HG02588 (cell line): Measurements from ENCODE around the gene TMPRSS15.

Source experiments
- ATAC-seq: cut with Tn5 transposase; IDR thresholded peaks from one replicate; pipeline ENCODE4 v1.9.1; 2021; ENCODE audit warnings: mild to moderate bottlenecking, moderate library complexity; ENCODE audit not compliant: unreplicated experiment

TMPRSS15 gene

GRCh38 chr21:18350216-18350615, 53.4 kb downstream of the TMPRSS15 start:
- ATAC-seq = no peak

- no peak for ATAC-seq
These were observed 54.1 kb downstream of the TMPRSS15 start for GRCh38 chr21:18349468-18349867.

DNA sequence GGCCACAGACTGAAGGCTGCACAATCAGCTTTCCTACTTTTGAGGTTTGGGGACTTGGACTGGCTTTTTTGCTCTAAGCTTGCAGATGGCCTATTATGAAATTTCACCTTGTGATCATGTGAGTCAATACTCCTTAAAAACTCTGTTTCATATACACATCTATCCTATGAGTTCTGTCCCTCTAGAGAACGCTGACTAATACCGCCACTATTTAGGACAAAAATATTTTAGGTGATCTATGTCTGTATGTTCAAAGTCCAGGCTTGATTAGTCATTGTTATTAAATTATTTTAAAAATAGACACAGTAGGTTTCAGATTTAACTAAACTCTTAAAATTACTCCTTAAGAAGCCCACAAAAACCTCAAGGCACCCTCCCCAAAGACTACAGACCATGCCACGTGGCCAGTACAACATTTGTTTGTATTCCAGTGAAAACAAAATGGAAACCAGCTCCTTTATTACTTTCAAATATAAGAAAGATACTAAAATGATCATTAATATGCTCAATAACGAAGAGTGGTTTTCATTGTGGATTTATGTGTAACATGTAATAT, 63.1 kb downstream of the TMPRSS15 start:
- ATAC-seq = no peak

DNA sequence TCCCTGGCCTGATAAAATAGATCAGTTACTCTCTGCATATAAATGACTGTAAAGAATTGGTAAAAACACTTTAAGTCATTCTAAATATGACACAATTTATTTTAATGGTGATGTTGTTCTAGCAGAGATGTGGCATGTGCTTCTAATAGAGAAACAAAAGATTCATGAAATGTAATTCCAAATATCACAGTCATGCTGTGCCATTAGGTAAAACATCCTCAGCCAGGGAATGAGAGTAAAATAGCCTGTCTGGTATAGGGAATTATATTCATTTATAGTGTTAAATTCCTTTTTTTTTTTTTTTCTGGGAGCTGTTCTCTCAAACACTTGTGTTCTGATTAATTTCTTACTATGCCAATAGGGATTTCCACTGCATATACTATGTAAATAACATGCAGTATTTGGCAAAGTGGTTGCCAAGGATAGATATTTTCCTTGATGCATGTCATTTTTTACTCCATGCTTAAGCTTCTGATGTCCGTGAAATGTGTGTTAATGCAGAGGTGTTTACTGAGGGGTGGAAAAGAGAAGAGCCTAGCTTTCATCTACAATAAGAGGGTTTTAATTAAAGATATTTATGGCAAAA, 67.8 kb downstream of the TMPRSS15 start:
- no peak for ATAC-seq

DNA sequence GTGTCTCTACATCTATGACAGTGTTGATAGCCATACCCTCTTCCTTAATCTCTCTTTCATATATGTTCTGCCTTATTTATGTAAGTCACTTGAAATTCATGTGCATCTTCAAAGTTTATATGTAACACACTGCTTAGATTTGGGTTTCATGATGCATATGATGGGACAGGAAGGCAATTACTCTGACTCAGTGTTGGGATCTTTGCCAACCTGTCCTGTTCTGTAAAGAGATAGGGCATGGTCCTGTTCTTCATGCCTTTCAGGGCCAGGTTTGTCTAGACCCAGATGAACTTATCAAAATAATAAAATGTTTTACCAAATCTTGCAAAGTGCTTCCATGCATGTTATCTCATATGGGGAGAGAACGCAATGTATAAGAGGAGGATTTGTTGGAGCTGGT, 69.5 kb downstream of the TMPRSS15 start:
- no peak for ATAC-seq

DNA sequence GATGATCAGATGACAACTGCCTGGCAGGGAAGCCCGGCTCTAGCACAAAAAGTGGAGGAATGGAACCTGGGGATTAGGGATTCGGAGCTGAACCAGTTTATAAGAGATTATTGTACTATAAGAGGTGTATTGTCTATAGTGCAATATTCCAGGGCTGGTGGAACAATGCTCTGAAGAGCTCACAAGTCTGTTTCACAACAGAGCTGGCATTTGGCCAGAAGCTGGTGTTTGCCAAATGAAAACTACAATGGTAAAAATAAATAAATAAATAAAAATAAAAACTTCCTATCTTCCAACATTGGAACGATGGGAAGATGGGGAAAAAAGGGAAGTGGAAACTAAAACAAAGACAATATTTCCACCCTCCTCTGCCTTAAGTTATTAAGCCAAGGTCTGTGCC, 85.4 kb downstream of the TMPRSS15 start:
- no peak for ATAC-seq

DNA sequence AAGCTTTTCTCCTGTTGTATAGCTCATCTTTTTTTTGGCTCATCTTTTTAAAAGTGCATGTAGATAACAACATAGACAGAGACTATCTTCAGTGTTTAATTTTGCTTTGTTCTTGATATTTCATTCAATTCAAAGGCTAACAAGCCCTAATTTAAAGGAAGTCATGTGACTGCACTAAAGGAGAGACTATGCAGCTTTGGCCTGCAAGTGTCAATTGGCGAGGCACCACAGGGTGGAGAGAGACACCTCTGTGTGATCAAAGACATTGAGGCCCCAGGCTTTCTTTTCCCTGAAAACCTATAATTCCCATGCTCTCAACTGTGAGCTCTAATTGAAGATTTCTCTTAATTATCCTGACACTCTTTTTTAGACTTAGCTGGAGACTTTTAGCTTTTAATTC, 105.4 kb downstream of the TMPRSS15 start:
- no peak for ATAC-seq

DNA sequence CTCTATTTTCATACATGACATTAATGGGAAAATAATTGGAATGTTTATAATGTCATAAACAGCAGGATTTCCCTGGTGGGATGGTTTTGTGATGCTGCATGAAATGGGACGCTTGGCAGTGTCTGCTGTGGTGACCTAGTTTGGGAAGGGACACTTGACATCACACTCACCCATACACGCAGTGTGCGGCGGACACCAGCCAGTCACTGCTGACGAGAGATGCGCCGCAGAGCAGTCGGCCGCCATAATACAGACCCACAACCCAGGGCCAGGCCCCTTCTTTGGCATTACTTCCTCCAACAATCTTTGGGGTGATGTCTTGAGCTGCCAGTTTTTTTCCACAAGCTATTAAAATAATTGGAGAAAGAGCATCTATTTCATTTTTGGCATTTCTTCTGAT, 109.5 kb downstream of the TMPRSS15 start:
- ATAC-seq = no peak

DNA sequence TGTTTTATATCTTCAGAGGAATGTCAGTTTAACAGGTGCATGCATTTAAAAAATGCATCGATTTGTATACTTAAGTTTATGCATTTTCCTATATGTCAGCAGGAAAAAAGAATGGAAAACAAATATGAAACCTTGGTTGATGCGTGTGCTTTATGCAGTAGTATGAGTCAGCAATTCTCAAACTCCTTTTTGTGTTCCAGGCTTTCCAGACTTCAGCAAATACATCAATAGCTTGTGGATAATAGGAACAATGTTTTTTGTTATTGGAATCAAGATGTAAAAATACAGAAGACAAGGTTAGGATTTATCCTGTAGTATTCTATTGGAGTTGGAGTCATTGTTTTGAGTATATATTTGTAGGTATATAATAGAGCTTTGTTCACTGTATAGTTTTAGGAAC, 113.7 kb downstream of the TMPRSS15 start:
- no peak for ATAC-seq

GRCh38 chr21:18285379-18285778, 118.2 kb downstream of the TMPRSS15 start:
- ATAC-seq = no peak

DNA sequence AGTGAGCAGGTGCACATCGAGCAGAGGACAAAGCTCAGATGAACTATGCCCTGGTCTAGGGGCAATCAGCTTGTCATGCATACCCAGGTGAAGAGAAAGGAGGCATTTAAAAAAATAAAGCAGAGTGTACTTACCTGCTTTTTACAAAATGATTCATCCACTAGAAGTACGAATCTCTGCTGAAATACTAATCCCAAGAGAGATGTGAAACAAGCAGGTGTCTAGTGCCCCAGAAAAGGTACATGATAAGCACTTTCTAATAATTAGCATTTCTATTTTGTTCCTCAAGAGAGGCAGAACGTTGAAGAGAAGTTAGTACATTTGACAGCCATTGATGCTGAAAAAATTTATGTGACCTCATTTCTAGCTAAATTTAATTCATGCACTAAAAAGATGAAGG, 127.8 kb downstream of the TMPRSS15 start:
- no peak for ATAC-seq

- no peak for ATAC-seq
These were observed 129.2 kb downstream of the TMPRSS15 start for GRCh38 chr21:18274370-18274769.

DNA sequence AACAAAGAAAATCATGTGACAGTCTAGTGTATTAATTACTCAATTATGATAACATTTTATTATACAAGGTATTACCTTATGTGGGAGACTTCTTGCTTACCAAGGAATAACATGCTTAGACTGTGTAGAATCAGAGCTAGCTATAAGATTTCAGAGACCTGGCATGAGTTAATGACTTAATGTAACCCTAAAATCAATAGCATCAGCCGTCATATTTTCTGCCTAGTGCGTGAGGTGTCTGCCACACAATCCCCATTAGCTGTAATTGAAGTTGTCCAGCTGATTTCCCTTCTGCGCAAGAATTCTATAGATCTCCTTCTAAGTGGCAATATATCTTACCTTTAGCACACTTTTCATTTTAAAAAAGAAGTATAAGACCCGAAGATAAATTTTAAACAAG, 130.2 kb downstream of the TMPRSS15 start:
- no peak for ATAC-seq

DNA sequence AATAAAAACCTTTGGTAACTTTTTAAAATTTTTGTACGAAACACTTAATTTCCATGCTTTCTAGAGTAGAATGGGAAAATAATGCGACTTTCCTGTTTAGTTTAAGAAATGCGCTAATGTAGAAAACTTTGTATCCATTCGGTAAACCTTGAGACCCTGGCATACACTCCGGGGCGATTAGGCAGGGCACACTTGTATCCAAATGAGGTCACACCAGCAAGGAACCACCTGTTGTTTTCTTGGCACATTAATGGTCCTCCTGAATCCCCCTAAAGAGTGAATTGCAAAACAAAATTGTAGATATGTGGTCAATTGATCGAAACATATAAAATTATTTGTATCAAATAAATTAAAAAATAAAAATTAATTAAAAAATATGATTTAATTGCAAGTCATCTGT, 133.7 kb downstream of the TMPRSS15 start:
- ATAC-seq = no peak

- ATAC-seq = no peak
These were observed 134.7 kb downstream of the TMPRSS15 start for GRCh38 chr21:18268906-18269305.

DNA sequence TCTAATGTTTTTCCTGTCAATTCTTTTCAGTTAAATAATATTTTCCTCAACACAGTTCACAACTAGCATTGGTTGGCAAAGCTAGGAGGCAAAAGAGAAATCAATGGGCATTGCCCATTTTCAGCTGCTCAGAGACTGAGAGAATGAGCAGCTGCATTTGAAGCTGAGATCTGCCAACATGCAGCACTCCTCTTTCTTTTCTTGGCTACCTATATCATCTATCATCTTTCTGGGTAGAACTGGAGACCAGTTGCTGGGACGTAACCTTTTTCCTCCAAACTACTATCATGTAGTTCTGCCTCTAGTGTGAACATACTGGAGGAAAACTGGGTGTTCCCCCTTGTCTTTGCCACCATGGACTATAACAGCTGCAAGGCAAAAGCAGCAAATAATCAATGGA, 136.1 kb downstream of the TMPRSS15 start:
- no peak for ATAC-seq

DNA sequence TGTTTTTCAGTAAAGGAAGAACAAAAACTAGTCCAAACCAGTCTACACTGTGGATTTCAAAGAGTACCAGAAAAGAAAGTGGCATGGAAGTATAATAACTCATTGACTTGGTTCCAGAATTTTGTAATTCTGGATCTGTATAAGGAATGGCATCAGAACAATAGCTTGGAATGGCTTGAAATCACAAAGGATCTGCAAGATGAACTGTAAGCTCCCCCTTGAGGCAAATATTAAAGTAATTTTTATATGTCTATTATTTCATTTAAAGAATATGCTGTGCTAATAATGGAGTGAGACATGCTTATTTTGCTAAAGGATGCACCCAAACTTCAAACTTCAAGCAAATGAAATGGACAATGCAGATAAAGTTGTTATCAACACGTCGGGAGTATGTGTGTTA, 137.6 kb downstream of the TMPRSS15 start:
- no peak for ATAC-seq

DNA sequence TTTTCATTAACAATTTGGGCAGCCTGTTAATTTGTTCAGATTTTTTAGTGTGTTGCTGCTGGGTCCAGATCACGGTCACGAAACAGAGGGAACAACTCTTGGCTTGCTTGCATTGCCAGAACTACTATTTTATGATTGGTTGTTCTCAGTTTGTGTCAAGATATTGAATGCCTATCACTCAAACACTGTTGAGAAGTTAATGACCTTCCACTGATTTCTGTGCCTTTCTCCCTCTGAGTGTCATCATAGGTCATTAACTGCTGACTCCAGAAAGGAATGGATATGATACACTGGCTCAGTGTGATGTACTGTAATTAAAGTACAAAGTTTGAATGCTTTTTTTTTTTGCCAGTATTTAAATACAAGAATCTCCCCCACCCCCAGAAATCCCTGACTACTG, 149.8 kb downstream of the TMPRSS15 start:
- no peak for ATAC-seq

DNA sequence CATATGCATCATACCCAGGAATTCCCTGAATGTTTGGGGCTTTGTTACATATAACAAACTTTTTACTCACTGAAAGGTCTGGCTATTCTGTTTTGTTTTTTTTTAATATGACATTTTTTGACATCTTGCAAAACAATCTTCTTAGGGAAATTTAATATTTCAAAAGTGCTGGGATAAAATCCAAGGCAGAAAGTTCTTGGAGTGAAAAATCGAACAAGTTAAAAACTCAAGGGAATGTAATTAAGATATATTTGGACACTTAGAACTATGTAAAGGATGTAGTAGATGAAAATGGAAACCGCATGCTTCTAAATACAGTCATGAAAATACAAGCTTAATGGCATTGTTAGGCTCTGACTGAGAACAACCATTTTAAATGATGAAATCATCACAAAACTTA, 150.4 kb downstream of the TMPRSS15 start:
- ATAC-seq = no peak

- ATAC-seq = no peak
These were observed 150.9 kb downstream of the TMPRSS15 start for GRCh38 chr21:18252680-18253079.

DNA sequence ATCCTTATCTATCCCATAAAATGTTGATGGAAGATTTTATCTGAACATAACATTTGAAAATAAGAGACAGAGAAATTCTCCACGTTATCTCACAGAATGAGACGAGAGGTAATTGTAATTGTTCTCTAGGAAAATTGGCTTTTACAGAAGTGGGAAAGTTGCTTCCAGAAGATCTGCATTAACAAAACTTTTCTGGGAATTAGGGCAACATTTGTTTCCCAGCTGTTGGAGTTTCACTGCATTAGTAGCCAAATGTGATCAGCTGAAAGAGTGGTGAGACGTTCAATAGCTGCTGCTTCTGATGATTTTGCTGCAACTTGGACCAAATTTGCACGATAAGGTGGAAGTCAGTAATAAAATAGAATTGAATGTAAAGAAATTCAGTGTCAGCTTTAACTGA, 151.3 kb downstream of the TMPRSS15 start:
- no peak for ATAC-seq

- ATAC-seq = no peak
These were observed 152.5 kb downstream of the TMPRSS15 start for GRCh38 chr21:18251065-18251464.

DNA sequence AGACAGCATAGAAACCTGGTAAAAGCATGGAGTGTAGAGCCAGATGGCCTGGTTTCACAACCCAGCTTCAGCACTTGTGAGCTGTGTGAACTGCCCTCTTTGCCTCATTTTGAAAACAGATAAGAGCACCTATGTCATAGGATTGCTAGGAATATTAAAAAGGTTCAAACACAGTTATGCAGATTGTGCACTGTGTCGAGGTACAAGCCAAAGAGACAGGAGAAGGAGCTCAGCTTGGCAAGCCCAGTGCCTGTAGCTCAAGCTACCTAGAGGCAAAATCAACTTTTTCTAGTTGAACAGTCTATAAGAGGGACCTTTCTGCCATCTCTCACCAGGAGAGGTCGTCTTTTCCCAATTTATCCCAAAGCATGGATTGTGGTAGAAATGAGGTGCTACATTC, 153.9 kb downstream of the TMPRSS15 start:
- ATAC-seq = no peak
